ENCODE measurements around the gene EGFL7. TPM values are rescaled to one million over a fixed set of nuclear protein-coding genes. Genes with fewer than 3 reads are reported as not detected.

EGFL7 gene
- total RNA-seq, 1 experiment from 2014 or later: 38.0 TPM

DNA sequence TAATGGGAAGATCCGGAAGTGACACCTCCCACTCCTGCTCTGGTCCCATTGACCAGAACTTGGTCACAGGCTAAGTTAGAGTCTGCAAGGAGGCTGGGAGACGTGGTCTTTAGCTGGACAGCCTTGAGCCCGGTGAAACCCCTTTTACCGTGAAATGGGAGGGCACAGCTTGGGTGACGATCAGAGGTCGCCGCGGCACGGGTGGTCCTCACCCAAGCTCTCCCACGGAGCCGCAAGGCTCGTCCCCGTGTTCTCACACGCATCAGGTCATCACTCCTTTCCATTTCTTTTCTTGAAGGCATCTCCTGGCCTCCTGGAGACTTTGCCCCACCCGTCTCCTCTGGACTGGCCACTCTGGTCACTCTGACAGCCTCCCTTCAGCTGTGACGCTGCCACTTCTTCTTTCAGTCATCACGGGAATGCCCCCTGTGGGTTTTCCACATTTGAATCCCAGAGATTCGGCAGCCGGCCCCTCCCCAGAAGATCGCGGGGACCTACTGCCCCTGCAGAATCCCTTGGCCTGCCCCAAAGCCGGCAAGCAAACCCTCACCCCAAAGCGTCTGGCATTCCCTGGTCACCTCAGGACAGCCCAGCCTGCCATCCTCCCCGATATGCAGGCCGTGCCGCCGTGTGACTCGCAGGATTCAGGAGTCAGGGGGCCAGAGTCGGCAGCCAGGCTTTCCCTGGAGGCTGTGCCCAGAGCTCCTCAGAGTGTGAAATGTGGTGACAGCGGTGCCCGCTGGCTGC is 18.9 kb upstream of the EGFL7 start:
- no peak for DNase-seq
- Histone ChIP-seq H4K91ac (ENCODE audit: insufficient read length, low read depth, low read length) (no peak overlapping the region), H4K8ac (replicated peaks; ENCODE audit: insufficient read length, low read depth, low read length) (no peak overlapping the region), H3K23ac (ENCODE audit: insufficient read length, low read depth, low read length) (no peak overlapping the region), H2BK20ac (ENCODE audit: low read depth, low read length, poor library complexity, severe bottlenecking) (no peak overlapping the region), H2BK15ac (ENCODE audit: low read depth, low read length) (no peak overlapping the region), H4K20me1 (ENCODE audit: control insufficient read depth, insufficient read depth, insufficient read length) (no peaks in the 10 kb centered on the region), H3K14ac (ENCODE audit: insufficient read depth, low read length) (no peak overlapping the region), H4K5ac (ENCODE audit: insufficient read length, low read depth, low read length) (no peak overlapping the region), H2AFZ (ENCODE audit: low read length) (no peak overlapping the region), H3K9me3 (ENCODE audit: control insufficient read depth, low read depth, low read length) (no peaks in the 10 kb centered on the region), H3K23me2 (ENCODE audit: insufficient read length, low read depth, low read length, poor library complexity, severe bottlenecking) (no peaks in the 10 kb centered on the region), H3K4ac (ENCODE audit: low read depth, low read length) (no peak overlapping the region), H3K79me2 (ENCODE audit: insufficient read depth, low read length) (no peaks in the 10 kb centered on the region), H3K56ac (ENCODE audit: insufficient read length, low read depth, low read length) (no peak overlapping the region), H3K4me2 (ENCODE audit: insufficient read depth, insufficient read length, low read length) (no peak overlapping the region), H3K27me3 (ENCODE audit: insufficient read depth, low read length) (no peaks in the 10 kb centered on the region), H3K18ac (ENCODE audit: insufficient read length, low read depth, low read length) (no peak overlapping the region), H3T11ph (ENCODE audit: low read length) (no peak overlapping the region), H2AK5ac (ENCODE audit: insufficient read length, low read length) (no peak overlapping the region), H2BK5ac (ENCODE audit: insufficient read length, low read length) (no peak overlapping the region), H3K27ac (ENCODE audit: insufficient read length, low read depth, low read length) (no peak overlapping the region), H3K4me1 (ENCODE audit: insufficient read depth, low read length) (no peaks in the 10 kb centered on the region), H2BK120ac (ENCODE audit: low read depth, low read length, poor library complexity, severe bottlenecking) (no peak overlapping the region), H2BK12ac (ENCODE audit: insufficient read length, low read depth, low read length) (no peak overlapping the region), H3K9ac (ENCODE audit: extremely low read depth, insufficient read length, low read length) (no peak overlapping the region), H3K79me1 (ENCODE audit: insufficient read depth, low read depth, low read length, poor library complexity, severe bottlenecking) (no peaks in the 10 kb centered on the region)
- TF ChIP-seq, protein P1, sequence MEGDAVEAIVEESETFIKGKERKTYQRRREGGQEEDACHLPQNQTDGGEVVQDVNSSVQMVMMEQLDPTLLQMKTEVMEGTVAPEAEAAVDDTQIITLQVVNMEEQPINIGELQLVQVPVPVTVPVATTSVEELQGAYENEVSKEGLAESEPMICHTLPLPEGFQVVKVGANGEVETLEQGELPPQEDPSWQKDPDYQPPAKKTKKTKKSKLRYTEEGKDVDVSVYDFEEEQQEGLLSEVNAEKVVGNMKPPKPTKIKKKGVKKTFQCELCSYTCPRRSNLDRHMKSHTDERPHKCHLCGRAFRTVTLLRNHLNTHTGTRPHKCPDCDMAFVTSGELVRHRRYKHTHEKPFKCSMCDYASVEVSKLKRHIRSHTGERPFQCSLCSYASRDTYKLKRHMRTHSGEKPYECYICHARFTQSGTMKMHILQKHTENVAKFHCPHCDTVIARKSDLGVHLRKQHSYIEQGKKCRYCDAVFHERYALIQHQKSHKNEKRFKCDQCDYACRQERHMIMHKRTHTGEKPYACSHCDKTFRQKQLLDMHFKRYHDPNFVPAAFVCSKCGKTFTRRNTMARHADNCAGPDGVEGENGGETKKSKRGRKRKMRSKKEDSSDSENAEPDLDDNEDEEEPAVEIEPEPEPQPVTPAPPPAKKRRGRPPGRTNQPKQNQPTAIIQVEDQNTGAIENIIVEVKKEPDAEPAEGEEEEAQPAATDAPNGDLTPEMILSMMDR (conservative IDR thresholded peaks at IDR 0.05): no peak
- Mint-ChIP-seq H3K4me3 (peak overlapping the region in 1 of 2 experiments; percentile 20; a peak in 1 of 5 replicates), H3K27ac (no peak overlapping the region), H3K4me1 (peaks cover 3 to 9% of the 10 kb centered on the region in 2 experiments; a peak in 3 of 4 replicates), H3K36me3 (ENCODE audit: insufficient read depth in 1 of 3, low read depth in 3 of 3) (no peaks in the 10 kb centered on the region), H3K9me3 (no peaks in the 10 kb centered on the region; a peak in 1 of 5 replicates), H3K27me3 (ENCODE audit: low read depth) (peaks cover 21% of the 10 kb centered on the region)
- WGBS (ENCODE audit: extremely low coverage, insufficient read length, low lambda C conversion rate): no CpG with 5 or more reads among the region's 31 CpGs

Measured in H9 (cell line).